Activated naive CD4-positive, alpha-beta T cell treated with anti-CD3 and anti-CD28 coated beads for 36 hours (primary cell): ENCODE data around the gene CBLL1. TPM values are rescaled to one million over a fixed set of nuclear protein-coding genes. Genes with fewer than 3 reads are reported as not detected.

ENCODE experiments used
- CTCF ChIA-PET: fragments of 350-600 bp; sonication (Branson Sonifier 250); formaldehyde crosslinking; loops from one replicate; lab custom pipeline; 2021; ENCODE audit warnings: antibody characterized with exemption; lab: Charles Lee
- DNase-seq: peaks from one replicate; pipeline ENCODE4 v3.0.0-alpha.2; 2020
- H3K27ac Mint-ChIP-seq: one replicate; pipeline ENCODE4 v1.8.0; 2021; ENCODE audit warnings: mild to moderate bottlenecking, mixed read lengths
- H3K27me3 Mint-ChIP-seq: one replicate; pipeline ENCODE4 v1.8.0; 2021; ENCODE audit warnings: low read depth, mixed read lengths
- H3K36me3 Mint-ChIP-seq: one replicate; pipeline ENCODE4 v1.8.0; 2021; ENCODE audit warnings: low read depth, mixed read lengths
- H3K4me1 Mint-ChIP-seq: one replicate; pipeline ENCODE4 v1.8.0; 2021; ENCODE audit warnings: low read depth, mixed read lengths
- H3K4me3 Mint-ChIP-seq: one replicate; pipeline ENCODE4 v1.8.0; 2021; ENCODE audit warnings: mild to moderate bottlenecking, moderate library complexity, mixed read lengths
- H3K9me3 Mint-ChIP-seq: one replicate; pipeline ENCODE4 v1.8.0; 2021; ENCODE audit warnings: mixed read lengths
- intact Hi-C: fragments of 100-400 bp; cut with micrococcal nuclease; formaldehyde crosslinking; loops from one replicate; pipeline ENCODE4 v1.15.1; 2023
- total RNA-seq, 2 experiments: library from RNA; stranded (reverse); gene quantifications; one replicate each; pipeline ENCODE4 v1.2.3, GENCODE V29; 2021

The CBLL1 gene
- total RNA-seq, result 10 to 100 TPM; 31.6 to 32.1 TPM

- CTCF ChIA-PET, result interaction anchor here (0.6 to 8.7 kb wide), 19 partner anchors 10 to 976 kb away, joined by 3 to 170 read pairs (median 3); partner anchors contain the start of genes COG5, DLD and DUS4L
- Mint-ChIP-seq H3K27ac (peak within 1 kb of the TSS; percentile 100), H3K9me3 (no peaks in the 10 kb centered on the region), H3K4me1 (peaks cover 42% of the 10 kb centered on the region), H3K36me3 (no peaks in the 10 kb centered on the region), H3K4me3 (peak within 1 kb of the TSS; percentile 96), H3K27me3 (no peaks in the 10 kb centered on the region)
- intact Hi-C loops, result loop anchor here (1.0 to 10.0 kb wide), 16 partner anchors 72 to 1631 kb away; partner anchors contain the start of genes BCAP29, COG5, DLD and DNAJB9
- DNase-seq, result peak; percentile 98
These were observed at the start of gene CBLL1 for GRCh38 chr7:107743567-107744344. Gene CBLL1, plus strand, starts transcription at chr7:107744142. Its CDS starts 22 bp downstream, at chr7:107744164.

DNA sequence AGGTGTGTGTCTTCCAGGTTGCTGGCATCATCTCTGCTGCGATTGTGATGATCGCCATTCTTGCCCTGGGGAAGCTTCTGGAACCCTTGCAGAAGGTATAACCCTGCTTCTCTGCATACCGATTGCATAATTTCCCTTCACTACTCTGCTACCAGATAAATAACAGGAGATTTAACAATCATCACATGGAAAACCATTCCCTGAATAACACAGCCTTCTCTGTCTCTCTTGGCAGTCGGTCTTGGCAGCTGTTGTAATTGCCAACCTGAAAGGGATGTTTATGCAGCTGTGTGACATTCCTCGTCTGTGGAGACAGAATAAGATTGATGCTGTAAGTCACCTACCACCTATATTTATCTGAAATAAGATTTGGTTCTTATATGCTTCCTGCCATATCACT, 49.6 kb upstream of the CBLL1 start:
- H3K9me3 Mint-ChIP-seq, result no peaks in the 10 kb centered on the region
- H3K4me3 Mint-ChIP-seq, result no peak overlapping the region
- no peak for DNase-seq
- H3K4me1 Mint-ChIP-seq, result peaks cover 4% of the 10 kb centered on the region
- H3K27me3 Mint-ChIP-seq, result peaks cover 11% of the 10 kb centered on the region
- no peaks in the 10 kb centered on the region for H3K36me3 Mint-ChIP-seq
- no peak overlapping the region for H3K27ac Mint-ChIP-seq
- intact Hi-C loops, result no loop called here
- CTCF ChIA-PET, result no interaction called here

GRCh38 chr7:107696330-107696946, 47.5 kb upstream of the CBLL1 start:
- CTCF ChIA-PET, result interaction anchor here (0.7 to 1.4 kb wide), 2 partner anchors 181 to 539 kb away, joined by 3 read pairs; no protein-coding TSS in a partner anchor
- DNase-seq, result no peak
- Mint-ChIP-seq H3K27me3 (peaks cover 7% of the 10 kb centered on the region), H3K4me1 (peaks cover 4% of the 10 kb centered on the region), H3K4me3 (no peak overlapping the region), H3K9me3 (no peaks in the 10 kb centered on the region), H3K36me3 (no peaks in the 10 kb centered on the region), H3K27ac (no peak overlapping the region)
- intact Hi-C loops, result no loop called here

- no peak overlapping the region for H3K27ac Mint-ChIP-seq
- H3K27me3 Mint-ChIP-seq, result peaks cover 5% of the 10 kb centered on the region
- no peak overlapping the region for H3K4me3 Mint-ChIP-seq
- H3K36me3 Mint-ChIP-seq, result no peaks in the 10 kb centered on the region
- H3K9me3 Mint-ChIP-seq, result no peaks in the 10 kb centered on the region
- intact Hi-C loops, result no loop called here
- CTCF ChIA-PET, result interaction anchor here (0.6 to 1.4 kb wide), 3 partner anchors 21 to 540 kb away, joined by 3 to 4 read pairs (median 3); no protein-coding TSS in a partner anchor
- DNase-seq, result no peak
- peaks cover 4% of the 10 kb centered on the region for H3K4me1 Mint-ChIP-seq
These were observed 46.5 kb upstream of the CBLL1 start for GRCh38 chr7:107697321-107698049.

DNA sequence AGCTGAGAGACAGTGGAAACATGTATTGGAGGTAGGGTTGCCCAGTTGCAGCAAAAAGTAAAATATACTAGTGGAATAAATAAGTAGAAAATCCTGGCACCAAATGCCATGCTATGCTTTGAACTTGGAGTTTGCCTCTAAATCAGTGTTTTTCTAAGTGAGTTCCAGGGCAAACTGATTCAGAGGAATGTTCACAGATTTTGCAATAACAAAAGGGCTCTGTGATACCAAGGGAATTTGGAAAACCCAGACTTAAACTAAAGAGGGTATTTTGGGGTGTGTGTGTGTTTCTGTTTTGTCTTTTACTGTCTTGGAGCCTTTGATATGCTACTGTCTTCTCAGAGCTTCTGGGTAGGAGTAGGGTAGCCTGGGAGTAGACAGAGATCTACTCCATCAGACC, 43.4 kb upstream of the CBLL1 start:
- Mint-ChIP-seq H3K4me1 (peaks cover 5% of the 10 kb centered on the region), H3K27me3 (peaks cover 3% of the 10 kb centered on the region), H3K4me3 (no peak overlapping the region), H3K36me3 (no peaks in the 10 kb centered on the region), H3K27ac (no peak overlapping the region), H3K9me3 (no peaks in the 10 kb centered on the region)
- intact Hi-C loops, result no loop called here
- CTCF ChIA-PET, result no interaction called here
- DNase-seq, result no peak

GRCh38 chr7:107701191-107701590, 42.8 kb upstream of the CBLL1 start:
- Mint-ChIP-seq H3K27me3 (peaks cover 3% of the 10 kb centered on the region), H3K9me3 (no peaks in the 10 kb centered on the region), H3K36me3 (no peaks in the 10 kb centered on the region), H3K4me1 (peaks cover 5% of the 10 kb centered on the region), H3K27ac (no peak overlapping the region), H3K4me3 (no peak overlapping the region)
- intact Hi-C loops, result no loop called here
- DNase-seq, result no peak
- CTCF ChIA-PET, result interaction anchor here (0.8 to 0.9 kb wide), 2 partner anchors 11 to 12 kb away, joined by 3 read pairs; no protein-coding TSS in a partner anchor

GRCh38 chr7:107703219-107703618, 40.7 kb upstream of the CBLL1 start:
- CTCF ChIA-PET, result interaction anchor here (1.1 to 1.3 kb wide), 2 partner anchors 10 to 172 kb away, joined by 3 read pairs; no protein-coding TSS in a partner anchor
- Mint-ChIP-seq H3K4me3 (no peak overlapping the region), H3K27ac (no peak overlapping the region), H3K9me3 (no peaks in the 10 kb centered on the region), H3K27me3 (peaks cover 3% of the 10 kb centered on the region), H3K36me3 (no peaks in the 10 kb centered on the region), H3K4me1 (peaks cover 2% of the 10 kb centered on the region)
- intact Hi-C loops, result no loop called here
- no peak for DNase-seq

GRCh38 chr7:107703872-107704271, 40.1 kb upstream of the CBLL1 start:
- no peak for DNase-seq
- Mint-ChIP-seq H3K4me3 (no peak overlapping the region), H3K9me3 (no peaks in the 10 kb centered on the region), H3K36me3 (no peaks in the 10 kb centered on the region), H3K4me1 (peaks cover 2% of the 10 kb centered on the region), H3K27ac (no peak overlapping the region), H3K27me3 (peaks cover 3% of the 10 kb centered on the region)
- CTCF ChIA-PET, result interaction anchor here (1.1 kb wide), 1 partner anchor 171 kb away, joined by 3 read pairs; no protein-coding TSS in a partner anchor
- intact Hi-C loops, result no loop called here

GRCh38 chr7:107708956-107709355, 35.0 kb upstream of the CBLL1 start:
- Mint-ChIP-seq H3K27ac (no peak overlapping the region), H3K36me3 (no peaks in the 10 kb centered on the region), H3K9me3 (no peaks in the 10 kb centered on the region), H3K4me1 (no peaks in the 10 kb centered on the region), H3K4me3 (no peak overlapping the region), H3K27me3 (no peaks in the 10 kb centered on the region)
- intact Hi-C loops, result loop anchor here (5.0 kb wide), 1 partner anchor 37 kb away; no protein-coding TSS in a partner anchor
- CTCF ChIA-PET, result interaction anchor here (0.6 kb wide), 2 partner anchors 288 to 1173 kb away, joined by 4 read pairs; no protein-coding TSS in a partner anchor
- no peak for DNase-seq

DNA sequence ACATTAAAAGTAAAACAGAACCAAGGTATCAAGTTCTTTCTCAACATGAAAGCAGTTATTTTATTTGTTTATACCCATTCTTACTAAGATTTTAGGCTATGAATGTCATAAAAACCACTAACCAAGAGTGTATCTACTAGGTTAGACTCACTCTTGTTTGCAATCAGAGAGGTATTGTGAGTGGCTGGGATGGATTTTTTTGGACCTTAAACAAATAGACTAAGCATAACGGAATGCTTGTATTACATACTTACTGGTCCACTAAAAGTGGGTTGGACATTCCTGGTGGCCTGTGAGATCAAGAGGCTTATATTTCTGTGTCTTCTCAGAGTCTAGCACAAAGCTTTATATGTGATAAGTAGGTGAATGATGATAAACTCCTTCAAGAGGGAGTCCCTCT, 32.6 kb upstream of the CBLL1 start:
- no peaks in the 10 kb centered on the region for H3K27me3 Mint-ChIP-seq
- no peaks in the 10 kb centered on the region for H3K4me1 Mint-ChIP-seq
- CTCF ChIA-PET, result interaction anchor here (0.7 kb wide), 2 partner anchors 10 to 735 kb away, joined by 3 read pairs; no protein-coding TSS in a partner anchor
- H3K27ac Mint-ChIP-seq, result no peak overlapping the region
- no peak overlapping the region for H3K4me3 Mint-ChIP-seq
- intact Hi-C loops, result no loop called here
- H3K36me3 Mint-ChIP-seq, result no peaks in the 10 kb centered on the region
- H3K9me3 Mint-ChIP-seq, result no peaks in the 10 kb centered on the region
- DNase-seq, result no peak

GRCh38 chr7:107712025-107712424, 31.9 kb upstream of the CBLL1 start:
- Mint-ChIP-seq H3K36me3 (no peaks in the 10 kb centered on the region), H3K4me3 (no peak overlapping the region), H3K27me3 (no peaks in the 10 kb centered on the region), H3K27ac (no peak overlapping the region), H3K4me1 (no peaks in the 10 kb centered on the region), H3K9me3 (no peaks in the 10 kb centered on the region)
- intact Hi-C loops, result no loop called here
- no peak for DNase-seq
- CTCF ChIA-PET, result interaction anchor here (0.7 kb wide), 3 partner anchors 10 to 736 kb away, joined by 3 to 4 read pairs (median 3); no protein-coding TSS in a partner anchor

GRCh38 chr7:107712896-107713295, 31.0 kb upstream of the CBLL1 start:
- H3K27me3 Mint-ChIP-seq, result no peaks in the 10 kb centered on the region
- intact Hi-C loops, result no loop called here
- H3K36me3 Mint-ChIP-seq, result no peaks in the 10 kb centered on the region
- DNase-seq, result no peak
- no peak overlapping the region for H3K27ac Mint-ChIP-seq
- no peaks in the 10 kb centered on the region for H3K4me1 Mint-ChIP-seq
- H3K4me3 Mint-ChIP-seq, result no peak overlapping the region
- no peaks in the 10 kb centered on the region for H3K9me3 Mint-ChIP-seq
- CTCF ChIA-PET, result interaction anchor here (0.6 to 1.6 kb wide), 4 partner anchors 8 to 12 kb away, joined by 3 read pairs; no protein-coding TSS in a partner anchor
